OCI-LY3 (cell line): ENCODE measurements around the gene KLHL35.

Source experiments
- H2AFZ ChIP-seq: fragments of 200-600, 300-600 bp; shearing (Covaris generic); 2 replicates; pipeline ENCODE4 v1.6.0; 2014; ENCODE audit warnings: antibody characterized with exemption, low read depth, low read length
- H3K27ac ChIP-seq: fragments of 200-600, 300-600 bp; sonication (generic); 2 replicates; pipeline ENCODE4 v1.5.1; 2014; ENCODE audit warnings: mild to moderate bottlenecking, low read length, moderate library complexity, mixed read lengths
- H3K27me3 ChIP-seq: fragments of 200-600, 300-600 bp; sonication (generic); 2 replicates; pipeline ENCODE4 v1.6.1; 2014; ENCODE audit warnings: low read depth, low read length, mixed read lengths
- H3K36me3 ChIP-seq: fragments of 200-600, 300-600 bp; sonication (generic); replicated peaks from 2 replicates; pipeline ENCODE3; 2014; ENCODE audit warnings: low read depth, low read length, mixed read lengths
- H3K4me1 ChIP-seq: fragments of 300-600, 200-600 bp; sonication (generic); 2 replicates; pipeline ENCODE4 v1.6.1; 2014; ENCODE audit warnings: low read length, mixed read lengths
- H3K4me2 ChIP-seq: fragments of 200-600, 300-600 bp; sonication (generic); 2 replicates; pipeline ENCODE4 v1.6.1; 2014; ENCODE audit warnings: low read length, mixed read lengths
- H3K4me3 ChIP-seq: fragments of 300-600, 200-600 bp; sonication (generic); 2 replicates; pipeline ENCODE4 v1.5.1; 2014; ENCODE audit warnings: antibody characterized with exemption, mild to moderate bottlenecking, low read length, moderate library complexity
- H3K79me2 ChIP-seq: fragments of 300-600, 200-600 bp; shearing (Covaris generic); 2 replicates; pipeline ENCODE4 v1.6.1; 2014; ENCODE audit warnings: mild to moderate bottlenecking, low read length, mixed read lengths
- H3K9ac ChIP-seq: fragments of 300-600, 200-600 bp; shearing (Covaris generic); 2 replicates; pipeline ENCODE4 v1.6.0; 2014; ENCODE audit warnings: mild to moderate bottlenecking, low read length, moderate library complexity
- H3K9me3 ChIP-seq: fragments of 200-600, 300-600 bp; shearing (Covaris generic); 2 replicates; pipeline ENCODE4 v1.6.1; 2014; ENCODE audit warnings: low read length, mixed read lengths; ENCODE audit not compliant: insufficient read depth
- H4K20me1 ChIP-seq: fragments of 200-600, 300-600 bp; sonication (generic); 2 replicates; pipeline ENCODE4 v1.6.1; 2016; ENCODE audit warnings: low read length, mixed read lengths; ENCODE audit not compliant: insufficient read depth
- CTCF ChIP-seq: fragments of 200-600, 300-600 bp; sonication (generic); IDR thresholded peaks from 2 replicates; pipeline ENCODE4 v1.5.1; 2014; ENCODE audit warnings: antibody characterized with exemption, low read length, low read depth
- EZH2phosphoT487 ChIP-seq: fragments of 200-600 bp; shearing (Covaris generic); IDR thresholded peaks from 2 replicates; pipeline ENCODE4 v1.6.1; 2018; ENCODE audit warnings: antibody characterized with exemption, mixed run types, low read depth

Gene KLHL35

GRCh38 chr11:75400146-75400865 lies 32.7 kb downstream of the KLHL35 start:
- peaks cover 61% of the 10 kb centered on the region for H3K79me2 ChIP-seq
- H3K36me3 ChIP-seq: peaks cover 55% of the 10 kb centered on the region
- H3K27me3 ChIP-seq: no peaks in the 10 kb centered on the region
- H3K27ac ChIP-seq: peak overlapping the region; percentile 75
- TF ChIP-seq EZH2phosphoT487 (no peak), CTCF (no peak)
- peak overlapping the region; percentile 67 for H3K4me2 ChIP-seq
- H3K4me3 ChIP-seq: peak overlapping the region; percentile 94
- no peak overlapping the region for H2AFZ ChIP-seq
- H3K4me1 ChIP-seq: peaks cover 15% of the 10 kb centered on the region
- peak overlapping the region; percentile 96 for H3K9ac ChIP-seq
- H3K9me3 ChIP-seq: no peaks in the 10 kb centered on the region
- H4K20me1 ChIP-seq: peaks cover 54% of the 10 kb centered on the region

GRCh38 chr11:75399344-75400145 lies 33.5 kb downstream of the KLHL35 start, which contains the start of gene RPS3:
Gene RPS3, plus strand, starts transcription at chr11:75399518. Its CDS starts 30 bp downstream, at chr11:75399548.
- H4K20me1 ChIP-seq: peaks cover 47% of the 10 kb centered on the region
- peak within 1 kb of the TSS; percentile 96 for H3K9ac ChIP-seq
- peaks cover 47% of the 10 kb centered on the region for H3K36me3 ChIP-seq
- peak within 1 kb of the TSS; percentile 67 for H3K4me2 ChIP-seq
- TF ChIP-seq EZH2phosphoT487: no peak
- TF ChIP-seq CTCF: peak; percentile 50
- H3K27me3 ChIP-seq: peaks cover 4% of the 10 kb centered on the region; the same call in 1 of the 2 replicates
- H3K4me1 ChIP-seq: peaks cover 15% of the 10 kb centered on the region
- H3K4me3 ChIP-seq: peak within 1 kb of the TSS; percentile 94
- H3K27ac ChIP-seq: peak within 1 kb of the TSS; percentile 75
- no peaks in the 10 kb centered on the region for H3K9me3 ChIP-seq
- peaks cover 53% of the 10 kb centered on the region for H3K79me2 ChIP-seq
- H2AFZ ChIP-seq: peak within 1 kb of the TSS; percentile 89

GRCh38 chr11:75398906-75399305 lies 34.1 kb downstream of the KLHL35 start:
- no peak overlapping the region for H3K27ac ChIP-seq
- peaks cover 40% of the 10 kb centered on the region for H4K20me1 ChIP-seq
- peak overlapping the region; percentile 49 for H3K4me2 ChIP-seq
- peaks cover 41% of the 10 kb centered on the region for H3K36me3 ChIP-seq
- H3K79me2 ChIP-seq: peaks cover 47% of the 10 kb centered on the region
- no peaks in the 10 kb centered on the region for H3K9me3 ChIP-seq
- peak overlapping the region; percentile 89 for H2AFZ ChIP-seq
- TF ChIP-seq CTCF (no peak), EZH2phosphoT487 (no peak)
- peaks cover 4% of the 10 kb centered on the region; the same call in 1 of the 2 replicates for H3K27me3 ChIP-seq
- H3K4me3 ChIP-seq: peak overlapping the region; percentile 94
- H3K4me1 ChIP-seq: peaks cover 15% of the 10 kb centered on the region
- H3K9ac ChIP-seq: no peak overlapping the region
